GM19468 (cell line): ENCODE results near the gene KRTAP10-2.
"Not testable (repeated sequence)": the region's sequence is repeated elsewhere in the genome, so short reads cannot be mapped to it uniquely, and the experiment has no call there.

Experiments
- ATAC-seq: cut with Tn5 transposase; IDR thresholded peaks from one replicate; pipeline ENCODE4 v1.9.1; 2021; ENCODE audit warnings: mild to moderate bottlenecking, moderate library complexity, moderate number of reproducible peaks; ENCODE audit not compliant: unreplicated experiment; ENCODE audit errors: extremely low read depth

Gene KRTAP10-2

GRCh38 chr21:44568667-44569556 lies 17.6 kb upstream of the KRTAP10-2 start:
- no peak for ATAC-seq

- no peak for ATAC-seq
Measured at GRCh38 chr21:44568261-44568660, 17.0 kb upstream of the KRTAP10-2 start.

GRCh38 chr21:44567481-44568171 lies 16.3 kb upstream of the KRTAP10-2 start:
- no peak for ATAC-seq

GRCh38 chr21:44566403-44566802 lies 15.1 kb upstream of the KRTAP10-2 start:
- ATAC-seq = no peak

GRCh38 chr21:44564886-44565598 lies 13.7 kb upstream of the KRTAP10-2 start:
- no peak for ATAC-seq

GRCh38 chr21:44564099-44564498 lies 12.8 kb upstream of the KRTAP10-2 start:
- ATAC-seq = no peak

- ATAC-seq = no peak
Measured at GRCh38 chr21:44558695-44559094, 7.4 kb upstream of the KRTAP10-2 start, which contains the start of gene KRTAP10-3. Gene KRTAP10-3, minus strand, starts transcription at chr21:44558795. Its CDS starts 80 bp downstream, at chr21:44558715.

- not testable (repeated sequence) for ATAC-seq
Measured at GRCh38 chr21:44558329-44558675, 7.0 kb upstream of the KRTAP10-2 start.

GRCh38 chr21:44557491-44558328 lies 6.4 kb upstream of the KRTAP10-2 start:
- no peak for ATAC-seq

GRCh38 chr21:44556879-44557278 lies 5.6 kb upstream of the KRTAP10-2 start:
- ATAC-seq = no peak

GRCh38 chr21:44555200-44555875 lies 4.0 kb upstream of the KRTAP10-2 start:
- no peak for ATAC-seq

GRCh38 chr21:44552681-44553080 lies 1.4 kb upstream of the KRTAP10-2 start:
- no peak for ATAC-seq

GRCh38 chr21:44552136-44552535 lies 831 bp upstream of the KRTAP10-2 start:
- no peak for ATAC-seq

GRCh38 chr21:44550807-44551206 lies 498 bp downstream of the KRTAP10-2 start:
- no peak for ATAC-seq

GRCh38 chr21:44550285-44550684 lies 1.0 kb downstream of the KRTAP10-2 start:
- not testable (repeated sequence) for ATAC-seq

- no peak for ATAC-seq
Measured at GRCh38 chr21:44549525-44550211, 1.6 kb downstream of the KRTAP10-2 start.

- no peak for ATAC-seq
Measured at GRCh38 chr21:44548922-44549321, 2.4 kb downstream of the KRTAP10-2 start.

GRCh38 chr21:44548381-44548780 lies 2.9 kb downstream of the KRTAP10-2 start:
- ATAC-seq = no peak
